Prostate gland (tissue), 2 donors: ENCODE results near the gene TRAPPC3.

ENCODE experiments used
- CTCF ChIP-seq, 4 experiments: fragments of 200-600 bp in 2 of 4; fragments of 450-650 bp in 2 of 4; sonication (generic) in 2 of 4; IDR thresholded peaks; 1 replicate in 3 of 4; 2 replicates in 1 of 4; pipeline ENCODE4 v1.5.1; 2016 to 2019; ENCODE audit warnings: antibody characterized with exemption in 4 of 4, mild to moderate bottlenecking in 2 of 4, moderate library complexity in 2 of 4
- POLR2A ChIP-seq: fragments of 450-650 bp; IDR thresholded peaks from one replicate; pipeline ENCODE4 v1.6.1; 2016; ENCODE audit warnings: antibody characterized with exemption, mild to moderate bottlenecking
- POLR2AphosphoS5 ChIP-seq: sonication (generic); formaldehyde crosslinking; IDR thresholded peaks from one replicate; pipeline ENCODE4 v1.6.1; 2017; ENCODE audit warnings: antibody characterized with exemption

GRCh38 chr1:36175137-36176095, 26.1 kb upstream of the TRAPPC3 start:
- TF ChIP-seq CTCF (IDR thresholded peaks at IDR 0.05) (no peak), POLR2A (no peak), POLR2AphosphoS5 (no peak)
